Thoracic aorta (tissue), 2 donors: ENCODE results near the gene PDIA4. TPM values are rescaled to one million over a fixed set of nuclear protein-coding genes. Genes with fewer than 3 reads are reported as not detected.

Experiments
- ATAC-seq: fragments of 150-250 bp; one replicate; pipeline ENCODE4 v1.8.0; 2017; ENCODE audit warnings: low read depth; ENCODE audit not compliant: insufficient number of reproducible peaks, low FRiP score
- DNase-seq: peaks from one replicate; pipeline ENCODE4 v3.0.0-alpha.2; 2020; ENCODE audit warnings: low spot score
- H3K27ac ChIP-seq, 2 donors: fragments of 200-600 bp; sonication (generic); 1 replicate in 1 of 2; 2 replicates in 1 of 2; pipeline ENCODE4 v1.5.1; 2016; ENCODE audit warnings: mild to moderate bottlenecking in 2 of 2, moderate library complexity in 2 of 2
- H3K27me3 ChIP-seq: fragments of 200-600 bp; sonication (generic); replicated peaks from 2 replicates; pipeline ENCODE4 v1.6.0; 2016; ENCODE audit warnings: mild to moderate bottlenecking; ENCODE audit not compliant: insufficient read depth
- H3K36me3 ChIP-seq: fragments of 200-600 bp; sonication (generic); one replicate; pipeline ENCODE4 v1.5.1; 2016
- H3K4me1 ChIP-seq, 2 donors: fragments of 200-600 bp; sonication (generic); 1 replicate in 1 of 2; 2 replicates in 1 of 2; pipeline versions ENCODE4 v1.5.1 to v1.6.0; 2016; ENCODE audit warnings: low read depth in 2 of 2, mild to moderate bottlenecking in 1 of 2; ENCODE audit not compliant: control insufficient read depth in 1 of 2
- H3K4me3 ChIP-seq: fragments of 200-600 bp; sonication (generic); 2 replicates; pipeline ENCODE4 v1.5.1; 2016; ENCODE audit warnings: mild to moderate bottlenecking
- H3K9me3 ChIP-seq: fragments of 200-600 bp; sonication (generic); 2 replicates; pipeline ENCODE4 v1.5.1; 2016
- CTCF ChIP-seq: fragments of 200-600 bp; sonication (generic); IDR thresholded peaks from one replicate; pipeline ENCODE4 v1.5.1; 2019; ENCODE audit warnings: antibody characterized with exemption
- total RNA-seq, 2 donors: library from RNA; depleted of rRNA; stranded (reverse); fragments of >200 nt; gene quantifications; one replicate each; pipeline versions ENCODE4 v1.1.0 to v1.2.3, GENCODE V29; 2016

PDIA4 gene
- total RNA-seq, 2 donors from 2014 or later: 81.8 to 87.3 TPM

DNA sequence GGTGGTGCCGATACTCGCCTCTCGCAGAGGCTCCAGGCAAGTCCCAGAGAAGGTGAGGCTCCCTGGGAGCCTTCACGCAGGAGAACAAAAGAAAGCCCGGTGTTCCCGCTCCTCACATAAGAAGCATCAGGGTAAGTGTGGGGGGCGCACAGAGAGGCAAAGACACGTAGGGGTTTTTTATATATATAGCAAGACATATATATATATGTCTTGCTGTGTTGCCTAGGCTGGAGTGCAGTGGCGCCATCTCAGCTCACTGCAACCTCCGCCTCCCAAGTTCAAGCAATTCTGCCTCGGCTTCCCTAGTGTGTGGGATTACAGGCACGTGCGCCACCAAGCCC, 61.3 kb downstream of the PDIA4 start:
- Histone ChIP-seq H3K36me3 (no peaks in the 10 kb centered on the region), H3K27me3 (no peaks in the 10 kb centered on the region), H3K4me3 (peak overlapping the region; percentile 46), H3K9me3 (no peaks in the 10 kb centered on the region), H3K27ac (peak overlapping the region in 1 of 2 donors; percentile 59), H3K4me1 (peaks cover 0 to 7% of the 10 kb centered on the region in 2 donors)
- no peak for TF ChIP-seq CTCF
- DNase-seq (no peak), ATAC-seq (no peak)

DNA sequence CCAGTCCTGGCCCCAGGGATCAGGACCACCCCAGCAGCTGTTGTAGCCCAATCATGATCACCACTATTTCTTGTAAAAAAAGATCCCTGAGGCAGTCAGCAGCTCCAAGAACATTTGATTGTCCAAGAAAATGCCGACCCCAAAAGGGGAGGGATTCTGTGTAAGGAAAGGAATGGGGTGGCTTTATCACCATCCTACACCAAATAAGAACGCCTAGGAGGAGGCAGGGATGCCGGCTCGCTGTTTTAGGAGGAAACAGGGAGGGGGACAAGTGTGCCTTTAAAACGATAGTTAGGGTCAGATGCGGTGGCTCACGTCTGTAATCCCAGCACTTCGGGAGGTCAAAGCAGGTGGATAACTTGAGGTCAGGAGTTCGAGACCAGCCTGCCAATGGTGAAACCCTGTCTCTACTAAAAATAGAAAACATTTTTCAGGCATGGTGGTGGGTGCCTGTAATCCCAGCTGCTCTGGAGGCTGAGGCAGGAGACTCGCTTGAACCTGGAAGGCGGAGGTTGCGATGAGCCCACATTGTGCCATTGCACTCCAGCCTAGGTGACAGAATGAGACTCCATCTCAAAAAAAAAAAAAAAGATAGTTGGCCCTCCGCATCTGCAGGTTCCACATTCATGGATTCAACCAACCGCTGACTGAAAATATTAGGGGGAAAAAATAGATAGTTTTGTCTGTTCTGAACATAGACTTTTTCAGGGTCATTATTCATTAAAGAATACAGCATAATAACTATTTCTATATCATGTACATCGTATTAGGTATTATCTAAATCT, 63.6 kb downstream of the PDIA4 start:
- no peaks in the 10 kb centered on the region for H3K36me3 ChIP-seq
- H3K9me3 ChIP-seq: no peaks in the 10 kb centered on the region
- no peak for TF ChIP-seq CTCF
- DNase-seq (no peak), ATAC-seq (no peak)
- peak overlapping the region; percentile 77 for H3K4me3 ChIP-seq
- H3K4me1 ChIP-seq: peaks cover 0 to 7% of the 10 kb centered on the region in 2 donors
- peak overlapping the region; percentile 69 to 75 for H3K27ac ChIP-seq
- H3K27me3 ChIP-seq: no peaks in the 10 kb centered on the region

DNA sequence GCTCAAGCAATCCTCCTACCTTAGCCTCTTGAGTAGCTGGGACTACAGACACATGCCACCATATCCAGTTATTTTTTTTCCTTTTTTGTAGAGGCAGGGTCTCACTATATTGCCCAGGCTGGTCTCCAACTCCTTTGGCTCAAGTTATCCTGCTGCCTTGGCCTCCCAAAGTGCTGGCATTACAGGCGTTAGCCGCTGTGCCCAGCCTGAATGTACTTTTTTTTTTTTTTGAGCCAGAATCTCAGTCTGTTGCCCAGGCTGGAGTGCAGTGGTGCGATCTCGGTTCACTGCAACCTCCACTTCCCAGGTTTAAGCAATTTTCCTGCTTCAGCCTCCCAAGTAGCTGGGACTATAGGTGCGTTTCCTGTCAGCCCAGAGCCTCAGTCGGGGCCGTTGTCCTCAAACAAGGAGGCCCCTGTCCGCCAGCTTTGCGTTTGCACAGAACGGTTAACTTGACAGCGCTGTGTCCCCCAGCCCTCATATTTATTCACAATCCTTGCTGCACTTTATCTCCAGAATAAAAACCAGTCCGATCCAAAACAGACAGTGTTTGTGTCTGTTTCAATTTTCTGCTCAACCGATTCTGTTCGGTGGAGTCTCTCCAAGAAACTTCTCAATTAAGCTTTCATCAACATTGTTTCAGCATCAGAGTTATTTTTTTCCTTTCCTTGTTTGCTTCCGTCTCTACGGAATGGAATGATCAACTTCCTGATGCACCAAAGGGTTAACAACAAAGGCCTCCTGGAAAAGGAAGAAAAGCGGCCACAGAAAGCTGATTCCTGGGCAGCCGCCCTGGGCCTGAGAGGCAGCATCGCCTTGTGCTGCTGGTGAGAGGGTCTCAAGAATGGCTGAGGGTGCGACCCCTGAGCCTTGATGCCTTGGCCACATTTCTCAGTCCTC, 64.5 kb downstream of the PDIA4 start:
- H3K27me3 ChIP-seq: no peaks in the 10 kb centered on the region
- ATAC-seq (no peak), DNase-seq (no peak)
- peaks cover 0 to 7% of the 10 kb centered on the region in 2 donors for H3K4me1 ChIP-seq
- H3K27ac ChIP-seq: peak overlapping the region; percentile 69 to 75
- H3K9me3 ChIP-seq: no peaks in the 10 kb centered on the region
- no peak for TF ChIP-seq CTCF
- H3K36me3 ChIP-seq: no peaks in the 10 kb centered on the region
- H3K4me3 ChIP-seq: peak overlapping the region; percentile 77

GRCh38 chr7:148962823-148963582, 65.3 kb downstream of the PDIA4 start:
- TF ChIP-seq CTCF: peak; percentile 49
- no peak for DNase-seq
- ATAC-seq: peak; percentile 61
- Histone ChIP-seq H3K27me3 (no peaks in the 10 kb centered on the region), H3K4me3 (peak overlapping the region; percentile 77), H3K36me3 (no peaks in the 10 kb centered on the region), H3K4me1 (peaks cover 0 to 7% of the 10 kb centered on the region in 2 donors), H3K9me3 (no peaks in the 10 kb centered on the region), H3K27ac (peak overlapping the region; percentile 69 to 75)
